GOT3 (cell line): ENCODE data around the gene ROR1.

Source experiments
- DNase-seq: peaks from one replicate; lab custom pipeline; 2025; ENCODE audit warnings: mixed read lengths; lab: John Stamatoyannopoulos, UW

The ROR1 gene

DNA sequence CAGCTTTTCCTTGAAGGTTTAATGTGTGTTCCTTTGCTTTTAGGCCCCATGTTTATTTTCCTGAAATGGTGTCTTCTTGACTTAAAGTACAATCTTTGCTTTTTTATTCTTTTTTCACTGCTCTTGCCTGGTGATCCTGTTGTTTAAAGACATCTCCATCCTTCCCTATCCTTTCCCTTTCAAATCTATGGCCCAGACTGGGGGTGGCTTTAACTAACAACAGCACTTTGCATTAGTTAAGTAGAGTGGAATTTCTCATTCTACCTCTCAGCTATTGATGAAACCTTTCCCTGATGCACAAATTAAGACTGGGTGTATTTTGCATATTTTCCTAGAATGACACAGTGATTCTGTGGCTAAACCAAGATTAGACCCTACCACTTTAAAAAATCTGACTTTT is 84.3 kb downstream of the ROR1 start:
- no peak for DNase-seq

DNA sequence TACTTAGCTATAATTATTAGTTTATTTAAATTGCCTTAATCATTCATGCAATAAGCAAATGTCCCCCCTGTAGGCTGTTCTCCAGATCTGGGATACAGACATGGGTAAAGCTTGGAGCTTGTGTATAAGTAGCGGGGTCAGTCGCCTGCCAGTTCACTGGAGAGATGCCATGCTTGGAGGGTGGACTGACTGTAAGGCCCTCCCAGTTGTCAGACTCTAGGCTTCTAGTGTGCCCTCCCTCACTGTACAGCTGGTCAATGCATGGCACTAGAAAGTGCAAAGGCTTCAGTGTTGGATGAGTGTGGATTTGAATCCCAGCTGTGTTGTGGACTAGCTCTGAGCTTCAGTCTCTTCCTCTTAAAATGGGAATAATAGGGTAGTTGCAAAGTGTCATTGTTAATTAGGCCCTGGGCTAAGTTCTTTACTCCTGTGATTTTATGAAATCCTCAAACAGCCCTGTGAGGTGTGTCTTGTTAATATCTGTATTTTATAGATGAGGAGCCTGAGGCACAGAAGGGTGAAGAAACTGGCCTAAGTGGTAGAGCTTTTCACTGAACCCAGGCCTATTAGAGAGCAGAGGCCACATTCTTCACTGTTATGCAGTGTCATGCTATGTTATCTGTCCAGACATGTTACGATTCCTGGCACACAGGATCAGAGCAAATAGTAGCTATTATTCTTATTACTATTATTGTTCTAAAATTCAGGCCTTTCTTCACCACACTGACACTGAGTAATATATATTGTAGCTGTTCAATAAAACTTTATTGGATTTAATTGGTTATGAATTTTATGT is 85.9 kb downstream of the ROR1 start:
- no peak for DNase-seq

DNA sequence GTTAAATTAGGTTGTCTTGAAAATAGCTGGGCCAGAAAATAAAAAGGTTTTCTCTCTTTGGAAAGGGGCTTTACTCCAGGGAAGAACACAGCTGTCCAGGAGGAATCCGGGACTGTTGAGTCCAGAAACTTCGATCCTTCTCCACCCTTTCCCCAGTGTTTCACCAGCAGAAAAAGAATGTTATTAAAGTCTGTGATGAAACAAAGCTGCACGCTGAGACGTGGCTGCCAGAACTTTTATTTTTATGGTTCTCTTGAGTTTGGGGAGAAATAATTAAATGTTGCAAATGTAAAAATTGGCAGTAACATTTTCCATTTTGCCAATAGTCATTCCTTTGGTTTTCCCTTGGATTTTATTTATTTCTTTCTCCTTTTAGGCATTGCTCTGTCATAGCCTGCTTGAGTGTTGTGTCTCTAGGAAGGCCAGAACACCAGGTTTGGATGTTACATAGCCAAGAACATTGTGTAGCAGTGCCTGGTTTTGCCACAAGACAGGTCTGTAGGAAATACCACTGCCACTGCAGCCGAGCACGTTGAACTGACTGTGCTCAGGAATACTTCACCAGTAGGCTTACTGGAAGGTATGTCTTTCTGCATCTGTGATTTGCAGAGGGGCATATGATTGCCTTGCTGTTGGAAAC is 87.4 kb downstream of the ROR1 start:
- DNase-seq: no peak

DNA sequence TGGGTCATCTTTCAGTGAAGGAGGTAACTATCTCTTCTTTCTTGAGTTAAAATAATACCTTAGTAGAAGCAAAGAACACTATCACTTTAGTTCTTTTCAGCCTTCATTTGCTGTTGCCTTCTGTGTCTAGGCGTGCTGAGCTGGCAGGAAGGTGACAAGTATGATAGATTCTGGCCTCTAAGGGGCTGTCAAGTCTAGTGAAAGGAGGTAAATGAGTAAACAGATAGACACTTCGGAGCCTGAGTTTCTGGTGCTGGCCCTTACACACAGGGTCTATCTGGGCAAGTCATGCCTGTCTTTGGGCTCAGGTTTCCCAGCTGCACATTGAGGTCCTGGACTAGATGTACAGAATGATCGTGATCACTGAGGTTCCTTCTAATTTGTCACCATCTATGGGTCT is 89.3 kb downstream of the ROR1 start:
- no peak for DNase-seq

DNA sequence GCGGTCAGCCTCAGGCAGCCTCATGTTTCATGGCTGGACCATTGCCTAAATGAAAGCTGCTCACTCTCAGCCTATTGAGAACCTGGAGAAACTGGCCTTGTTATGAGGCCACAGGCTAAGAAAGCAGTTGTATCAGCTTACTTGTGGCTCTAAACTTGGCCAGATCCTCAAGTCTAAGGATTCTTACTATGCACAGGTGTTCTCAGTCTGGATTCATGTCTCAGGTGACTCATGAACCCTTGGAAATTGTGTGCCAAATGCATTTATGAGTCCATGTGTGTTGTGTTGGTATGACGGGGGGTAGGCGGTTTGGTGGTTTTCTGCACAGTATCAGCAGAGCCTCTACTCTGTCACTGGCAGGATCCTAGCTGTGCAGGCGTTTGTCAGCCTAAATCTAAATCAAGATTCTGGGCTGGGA is 90.4 kb downstream of the ROR1 start:
- DNase-seq: no peak

DNA sequence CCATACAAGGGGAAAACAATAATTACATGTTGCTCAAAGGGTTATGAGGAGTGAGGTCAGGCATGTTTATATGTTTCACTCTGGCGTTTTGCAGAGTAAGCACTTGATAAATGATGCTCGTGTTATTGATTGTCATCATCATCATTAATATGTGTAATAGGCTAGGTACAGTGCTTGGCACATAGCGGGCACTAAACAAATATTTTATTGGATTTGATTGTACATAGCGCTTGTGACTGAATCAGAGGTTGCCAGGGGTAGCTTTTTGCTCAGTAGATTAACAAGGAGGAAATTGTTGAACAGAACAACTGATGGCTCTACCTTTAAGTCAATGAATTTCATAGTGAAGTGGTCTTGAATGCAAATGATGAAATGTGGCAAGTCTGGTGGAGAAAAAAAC is 91.7 kb downstream of the ROR1 start:
- no peak for DNase-seq

DNA sequence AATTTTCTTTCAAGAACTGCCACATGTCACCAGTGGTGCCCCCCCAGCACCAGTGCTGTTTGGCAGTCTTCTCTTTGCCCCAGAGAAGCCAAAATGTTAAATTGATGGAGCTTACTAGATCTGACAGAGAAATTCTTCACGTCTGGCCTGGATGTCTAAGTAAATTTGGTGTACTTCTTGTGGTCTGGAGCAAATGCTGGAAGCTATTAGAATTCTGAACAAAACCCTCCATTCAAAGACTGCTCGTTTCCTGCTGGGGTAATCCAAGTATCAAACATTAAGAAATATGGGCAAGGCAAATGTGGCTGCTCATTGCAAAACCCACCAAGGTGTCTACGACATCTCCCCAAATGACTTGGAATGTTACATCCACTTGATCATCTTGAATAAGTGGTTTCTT is 92.3 kb downstream of the ROR1 start:
- DNase-seq: no peak

DNA sequence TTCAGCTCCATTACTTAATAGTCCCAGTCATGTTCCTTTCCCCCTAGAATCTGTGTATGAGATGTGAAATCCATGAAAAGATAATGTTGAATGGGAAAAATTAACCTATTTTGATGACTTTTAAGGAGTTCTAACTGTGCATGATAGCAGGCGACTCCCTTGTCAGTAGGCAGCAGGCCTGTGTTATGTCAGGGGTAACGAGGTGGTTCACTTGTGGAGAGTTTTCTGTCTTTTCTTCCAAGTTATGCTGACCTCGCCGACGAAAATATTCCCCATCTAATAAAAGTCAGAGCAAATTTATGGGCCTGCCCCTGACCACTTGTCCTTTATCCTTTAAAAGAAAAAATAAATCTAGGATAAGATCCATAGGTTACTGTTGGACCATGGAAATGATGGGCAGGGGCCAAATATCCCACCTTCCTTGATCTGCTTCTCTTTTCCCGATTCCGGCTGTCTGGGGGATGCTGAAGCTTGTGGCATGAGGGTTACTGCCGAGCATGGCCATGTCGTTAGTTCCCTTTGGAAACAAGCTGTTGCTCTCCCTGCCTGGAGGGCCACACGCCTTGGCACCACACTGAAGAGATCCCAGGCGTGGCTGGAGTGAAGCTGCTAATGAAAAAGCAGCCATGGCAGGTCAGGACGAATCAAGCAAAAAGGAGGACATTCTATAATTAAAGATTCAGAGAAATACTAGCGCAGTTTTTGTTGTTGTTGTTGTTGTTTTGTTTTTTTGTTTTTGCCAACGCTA is 93.8 kb downstream of the ROR1 start:
- no peak for DNase-seq

DNA sequence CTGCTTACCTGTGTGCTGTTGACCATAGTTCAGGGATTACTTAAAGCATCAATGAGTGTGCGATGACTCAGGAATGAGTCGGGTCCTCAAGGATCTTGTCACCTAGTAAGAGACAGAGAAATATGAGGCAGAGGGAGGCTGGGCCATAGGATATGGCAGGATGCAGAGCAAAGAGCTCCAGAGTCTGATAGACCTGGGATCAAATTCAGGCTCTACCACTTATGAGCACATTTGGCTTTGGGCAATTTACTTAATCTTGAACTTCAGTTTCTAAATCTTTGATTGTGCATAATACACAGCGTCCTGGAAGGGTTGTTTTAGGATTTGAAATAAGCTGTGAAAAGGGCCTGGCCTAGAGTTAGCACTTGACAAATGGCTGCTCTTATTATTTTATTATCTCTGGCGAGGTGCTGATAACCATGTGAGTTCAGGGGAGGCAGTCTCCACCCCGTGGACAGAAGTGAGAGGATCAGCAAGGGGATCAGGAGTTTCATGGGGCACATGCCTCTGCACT is 94.5 kb downstream of the ROR1 start:
- no peak for DNase-seq

DNA sequence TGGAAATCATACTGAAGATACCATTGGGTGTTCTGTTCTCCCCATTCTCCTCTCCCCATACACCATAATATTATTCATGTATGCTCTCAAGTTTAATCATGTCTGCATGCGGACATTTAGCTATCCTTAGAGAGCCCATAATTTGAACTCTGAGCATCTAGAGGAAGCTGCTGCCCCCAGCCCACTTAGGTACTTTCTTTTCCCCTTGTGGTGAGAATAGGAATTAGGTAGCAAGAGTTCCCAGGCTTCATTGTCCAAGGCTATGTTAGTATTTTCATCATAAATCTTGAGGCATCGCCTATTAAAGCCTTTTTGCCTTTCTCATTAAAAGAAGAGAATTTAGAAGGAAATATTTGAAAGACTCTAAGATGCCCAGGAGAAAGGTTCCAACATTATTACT is 96.3 kb downstream of the ROR1 start:
- DNase-seq: no peak

DNA sequence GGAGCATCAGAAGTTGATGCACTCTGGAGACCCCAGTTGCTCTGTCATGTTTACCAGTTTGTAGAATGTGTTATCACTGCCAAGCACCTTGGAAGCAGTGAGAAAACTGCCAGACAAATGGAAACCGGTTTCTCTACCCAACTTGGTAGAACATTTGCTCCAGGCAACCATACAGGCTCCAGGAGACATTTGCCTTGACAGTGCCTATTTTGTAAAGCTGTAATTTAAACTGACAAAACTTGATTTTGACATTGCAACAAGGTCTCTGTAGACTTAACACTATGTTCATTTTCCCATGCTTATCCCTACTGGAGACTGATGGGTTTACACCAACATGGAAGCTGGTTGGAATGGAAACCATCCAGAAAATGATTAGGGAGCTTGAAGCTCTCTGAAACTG is 97.6 kb downstream of the ROR1 start:
- DNase-seq: no peak

DNA sequence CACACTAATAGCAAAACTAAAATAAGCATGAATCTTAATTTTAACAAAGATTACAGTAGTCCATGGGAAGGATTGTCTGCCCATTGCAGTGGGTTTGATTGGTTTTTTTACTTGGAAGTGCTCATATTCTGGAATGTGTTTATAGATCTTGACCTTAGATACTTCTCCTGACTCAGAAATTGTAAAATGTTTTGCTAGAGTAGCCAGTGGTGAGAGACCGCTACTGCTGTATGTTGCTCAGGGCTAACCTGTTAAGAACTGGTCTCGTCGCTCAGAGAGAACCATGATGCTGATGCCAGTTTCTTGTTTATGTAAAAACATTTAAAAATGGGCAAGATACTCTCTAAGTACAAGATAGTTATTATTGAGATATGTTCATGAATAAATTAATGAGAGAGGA is 99.9 kb downstream of the ROR1 start:
- no peak for DNase-seq

DNA sequence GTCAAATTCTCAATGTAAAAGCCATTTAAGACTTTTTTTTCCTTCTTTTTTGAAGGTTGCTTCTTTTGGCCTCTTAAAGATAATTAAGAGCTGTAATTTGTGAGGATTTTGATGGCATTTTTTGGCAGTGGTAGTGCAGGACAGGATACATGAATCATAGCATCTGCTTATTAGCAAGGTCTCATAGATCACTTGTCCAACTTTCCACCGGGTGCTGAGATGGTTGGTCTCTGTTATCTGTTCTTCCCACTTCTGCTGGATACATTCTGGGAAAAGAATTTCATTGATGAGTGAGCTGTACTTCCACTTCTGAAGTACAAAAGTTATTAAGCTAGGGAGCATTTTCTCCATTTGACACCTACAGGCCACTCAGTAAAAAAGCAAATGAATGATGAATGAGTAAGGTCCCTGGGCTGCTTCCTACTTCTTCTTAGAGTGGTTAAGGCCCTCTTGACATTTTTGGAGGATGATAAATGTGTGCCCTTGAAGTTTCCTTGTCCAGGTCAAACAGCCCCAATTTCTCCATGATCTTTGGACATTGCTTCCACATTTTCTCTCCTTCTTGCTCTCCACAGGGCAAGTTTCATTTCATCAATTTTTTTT is 100.6 kb downstream of the ROR1 start:
- DNase-seq: no peak

DNA sequence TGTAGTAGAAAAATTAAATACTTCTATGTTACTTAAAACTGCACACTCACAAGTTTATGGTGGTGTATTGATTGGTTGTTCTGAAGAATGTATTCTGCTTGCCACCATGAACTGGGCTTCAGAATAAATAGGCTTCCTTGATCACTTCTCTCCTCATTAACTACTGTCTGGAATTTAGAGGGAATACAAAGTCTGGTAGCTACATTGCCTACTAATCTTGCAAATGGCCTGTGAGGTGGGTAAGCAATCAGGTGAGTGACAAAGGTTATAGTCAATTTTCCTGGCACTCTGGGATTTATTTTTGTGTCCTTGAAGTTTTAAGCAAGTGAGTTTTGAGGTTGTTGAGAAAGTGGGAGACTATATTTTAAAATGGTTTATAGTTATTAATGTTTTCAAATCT is 101.8 kb downstream of the ROR1 start:
- no peak for DNase-seq

DNA sequence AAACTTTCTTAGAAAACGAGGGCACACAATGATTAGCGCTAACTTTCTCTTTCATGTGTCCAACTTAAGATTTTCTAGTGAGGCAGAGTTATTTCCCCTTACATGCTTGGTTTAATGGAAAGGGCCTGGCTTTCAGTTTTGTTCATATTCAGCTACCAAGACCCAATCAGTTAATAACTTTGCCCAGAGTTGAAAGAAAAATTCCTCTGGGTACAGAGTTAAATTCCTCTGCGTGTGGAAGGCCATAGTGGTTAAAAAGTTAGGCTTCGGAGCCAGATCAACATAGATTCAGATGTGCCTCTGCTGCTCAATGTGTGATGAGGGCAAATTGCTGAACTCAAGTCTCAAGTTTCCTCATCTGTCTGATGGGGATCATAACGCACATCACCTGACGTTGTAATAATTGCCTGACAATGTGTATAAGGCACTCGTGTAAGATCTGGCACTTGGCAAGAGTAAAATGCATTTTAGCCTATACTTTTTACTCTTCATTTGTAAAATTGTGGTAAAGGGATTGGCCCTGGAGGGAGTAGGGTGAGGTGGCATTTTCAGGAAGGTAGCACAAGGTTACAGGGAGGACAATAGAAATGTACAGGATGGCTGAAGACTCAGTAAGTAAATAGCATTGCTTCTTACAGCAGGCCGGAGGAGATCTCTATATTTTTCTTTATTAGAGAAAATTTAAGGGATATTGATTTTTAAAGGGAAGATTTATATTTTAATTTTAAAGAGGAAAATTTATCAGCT is 103.4 kb downstream of the ROR1 start:
- DNase-seq: no peak

DNA sequence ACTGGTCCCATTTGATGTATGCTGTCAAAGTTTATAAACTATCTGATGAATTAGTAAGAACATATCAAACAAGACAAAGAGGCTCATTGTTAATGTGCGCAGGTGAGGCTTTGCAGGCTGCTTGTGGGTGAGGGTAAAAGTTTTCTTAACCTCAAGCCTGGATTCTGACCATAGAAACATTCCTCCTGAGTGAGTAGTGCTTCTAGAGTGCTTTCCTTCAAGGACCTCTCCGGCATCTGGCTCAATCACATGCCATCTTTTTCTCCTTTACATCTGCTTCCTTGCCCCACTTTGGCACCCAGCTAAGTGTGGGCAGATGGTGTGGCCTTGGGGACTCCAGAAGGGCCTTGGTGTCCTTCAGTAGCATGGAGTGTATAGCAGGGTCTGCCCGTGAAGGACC is 104.0 kb downstream of the ROR1 start:
- DNase-seq: no peak

DNA sequence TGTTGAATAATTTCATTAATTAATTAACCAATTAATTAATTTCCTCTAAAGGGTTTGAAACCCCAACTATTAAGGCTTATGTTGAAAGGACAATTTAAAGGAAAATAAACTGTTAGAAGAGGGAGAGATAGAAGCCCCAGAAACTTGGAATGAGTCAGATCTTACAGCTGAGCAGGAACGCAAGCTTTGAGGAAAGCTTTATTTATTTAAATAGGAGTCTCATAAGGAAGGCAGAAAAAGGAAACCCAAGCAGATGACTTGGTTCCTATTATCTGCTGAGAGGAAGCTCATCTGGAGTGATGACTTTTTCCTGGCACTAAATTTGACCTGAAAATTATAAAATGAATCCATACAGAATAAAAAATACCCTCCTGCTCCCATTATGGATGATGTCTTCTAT is 105.1 kb downstream of the ROR1 start:
- no peak for DNase-seq

DNA sequence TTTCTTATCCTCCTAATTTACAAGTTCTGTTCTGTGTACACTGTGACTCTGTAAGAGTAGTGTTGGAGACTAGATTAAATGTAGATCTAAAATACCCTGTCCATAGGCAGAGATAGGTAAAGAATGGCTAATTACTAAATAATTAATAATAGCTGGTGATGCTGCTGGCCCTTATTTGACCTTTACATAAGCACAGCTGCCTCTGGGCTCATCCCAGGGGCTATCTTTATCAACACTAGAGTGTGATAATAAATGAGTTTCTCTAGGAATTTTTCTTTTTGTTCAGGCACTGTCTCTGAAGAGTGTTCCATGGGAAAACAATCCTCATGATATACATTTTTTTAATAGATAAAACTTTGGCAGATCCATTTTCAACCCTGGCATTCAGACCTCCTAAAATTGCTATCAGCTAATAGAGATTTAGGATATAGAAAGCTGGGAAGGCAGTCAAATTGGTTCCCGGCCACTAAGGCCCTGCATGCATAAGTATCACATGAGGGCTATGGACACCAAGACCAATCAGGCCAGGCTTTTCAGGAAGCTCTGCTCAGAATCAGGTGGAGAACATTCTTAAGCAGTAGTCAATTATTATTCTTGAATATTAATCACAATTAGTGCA is 107.2 kb downstream of the ROR1 start:
- DNase-seq: no peak

DNA sequence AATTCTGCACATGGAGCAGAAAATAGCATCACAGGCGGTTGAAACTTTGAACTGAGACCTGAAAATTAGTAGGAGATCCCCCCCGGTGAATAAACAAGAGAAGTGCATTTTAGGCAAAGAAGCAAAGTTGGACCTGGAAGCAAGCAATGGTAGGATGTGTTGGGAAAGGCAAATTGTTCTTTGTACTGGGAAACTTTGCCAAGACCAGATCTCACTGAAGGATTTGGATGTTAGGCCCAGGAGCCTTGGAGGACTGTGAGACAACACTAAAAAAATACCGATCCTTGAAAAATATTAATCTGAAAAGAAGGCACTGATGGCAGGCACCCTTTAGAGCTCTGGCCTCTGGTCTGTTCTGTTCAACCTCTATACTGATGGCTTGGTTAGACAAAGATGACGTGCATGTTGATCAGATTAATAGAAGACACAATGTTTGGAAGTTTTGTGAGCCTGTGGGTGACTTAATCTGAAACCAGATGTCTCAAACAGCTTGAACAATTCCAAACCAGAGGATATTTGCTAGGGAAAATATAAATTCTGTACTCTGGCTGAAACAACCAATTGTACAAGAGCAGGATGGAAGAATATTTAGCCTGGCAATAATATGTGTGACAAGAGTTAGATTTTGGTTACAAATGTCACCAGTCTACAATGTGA is 108.4 kb downstream of the ROR1 start:
- DNase-seq: no peak

DNA sequence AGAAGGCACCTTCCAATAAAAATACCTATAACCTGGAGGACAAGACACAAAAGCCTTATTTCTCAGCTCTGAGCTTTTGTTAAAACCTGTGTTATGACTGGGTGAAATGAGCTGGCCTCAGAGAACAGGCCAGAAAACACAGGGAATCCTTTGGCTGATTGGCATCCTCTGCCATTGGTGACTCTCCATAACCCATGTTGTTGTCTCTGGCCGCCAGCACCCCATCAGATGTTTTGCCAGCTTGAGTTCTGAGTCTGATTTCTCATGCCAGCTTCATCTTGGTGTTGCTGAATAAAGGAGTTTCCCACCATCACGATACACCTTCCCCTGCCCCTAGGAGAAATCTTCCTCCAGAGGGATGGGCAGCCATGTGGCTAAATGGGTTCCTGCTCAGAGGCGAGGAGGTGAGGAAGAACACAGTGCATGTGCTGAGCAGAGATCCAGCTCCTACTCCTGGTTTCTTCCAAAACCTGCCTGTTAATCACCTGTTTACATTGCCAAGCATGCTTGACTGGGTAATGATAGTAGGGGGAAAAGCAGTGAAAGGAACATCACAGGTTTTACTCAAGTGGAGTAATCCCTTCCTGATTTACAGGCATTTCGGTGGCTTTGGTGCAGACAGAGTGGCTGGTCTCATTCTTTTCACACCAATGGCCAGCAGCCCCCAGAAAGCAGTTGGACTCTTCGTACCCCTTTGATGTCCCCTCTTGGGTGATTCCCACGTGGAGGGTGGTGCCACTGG is 109.8 kb downstream of the ROR1 start:
- no peak for DNase-seq
